ENCODE measurements around the gene IFNG. TPM values are rescaled to one million over a fixed set of nuclear protein-coding genes. Genes with fewer than 3 reads are reported as not detected.

IFNG gene
- total and polyA plus RNA-seq, 8 donors = 0.38 TPM; not detected in 7

DNA sequence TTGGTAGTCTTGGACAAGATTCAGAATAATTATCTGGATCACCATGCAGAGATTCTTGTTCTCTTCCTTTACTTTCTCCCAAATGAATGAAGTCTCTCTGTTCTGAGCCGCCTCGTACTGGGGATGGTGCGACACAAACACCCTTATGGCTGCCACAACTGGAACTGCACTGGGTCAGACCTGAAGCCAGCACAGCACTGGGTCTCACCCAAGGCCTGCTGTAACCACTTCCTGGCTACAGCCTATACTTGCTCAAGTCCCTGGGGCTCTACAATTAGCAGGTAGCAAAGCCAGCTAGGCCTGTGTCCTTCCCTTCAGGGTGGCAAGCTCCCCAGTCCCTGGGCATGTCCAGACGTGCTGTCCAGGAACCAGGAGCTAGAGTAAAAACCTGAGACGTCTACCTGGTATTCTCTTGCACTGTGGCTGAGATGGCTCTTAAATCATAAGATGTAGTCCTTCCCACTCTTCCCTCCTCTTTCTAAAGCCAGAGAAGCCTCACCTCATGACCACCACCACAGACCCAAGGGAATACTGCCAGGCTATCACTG, 27.6 kb downstream of the IFNG start:
- intact Hi-C loops (cut with DNase I) = no loop called here
- 71 to 80% methylated on average over 5 of the region's 5 CpGs for WGBS, 2 donors
- Histone ChIP-seq H3K4me1 (no peaks in the 10 kb centered on the region), H3K36me3 (no peaks in the 10 kb centered on the region), H3K9me3 (no peaks in the 10 kb centered on the region), H3K27ac (no peak overlapping the region), H3K4me3 (no peak overlapping the region), H3K27me3 (no peaks in the 10 kb centered on the region)
- no peak for ATAC-seq
- TF ChIP-seq, protein P1, sequence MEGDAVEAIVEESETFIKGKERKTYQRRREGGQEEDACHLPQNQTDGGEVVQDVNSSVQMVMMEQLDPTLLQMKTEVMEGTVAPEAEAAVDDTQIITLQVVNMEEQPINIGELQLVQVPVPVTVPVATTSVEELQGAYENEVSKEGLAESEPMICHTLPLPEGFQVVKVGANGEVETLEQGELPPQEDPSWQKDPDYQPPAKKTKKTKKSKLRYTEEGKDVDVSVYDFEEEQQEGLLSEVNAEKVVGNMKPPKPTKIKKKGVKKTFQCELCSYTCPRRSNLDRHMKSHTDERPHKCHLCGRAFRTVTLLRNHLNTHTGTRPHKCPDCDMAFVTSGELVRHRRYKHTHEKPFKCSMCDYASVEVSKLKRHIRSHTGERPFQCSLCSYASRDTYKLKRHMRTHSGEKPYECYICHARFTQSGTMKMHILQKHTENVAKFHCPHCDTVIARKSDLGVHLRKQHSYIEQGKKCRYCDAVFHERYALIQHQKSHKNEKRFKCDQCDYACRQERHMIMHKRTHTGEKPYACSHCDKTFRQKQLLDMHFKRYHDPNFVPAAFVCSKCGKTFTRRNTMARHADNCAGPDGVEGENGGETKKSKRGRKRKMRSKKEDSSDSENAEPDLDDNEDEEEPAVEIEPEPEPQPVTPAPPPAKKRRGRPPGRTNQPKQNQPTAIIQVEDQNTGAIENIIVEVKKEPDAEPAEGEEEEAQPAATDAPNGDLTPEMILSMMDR (IDR thresholded peaks at IDR 0.05) = no peak
- DNase-seq = no peak
- FAIRE-seq = no peak

GRCh38 chr12:68129979-68130378, 29.6 kb downstream of the IFNG start:
- no peak for DNase-seq
- H3K9me3 ChIP-seq = no peaks in the 10 kb centered on the region
- no peak overlapping the region for H3K4me3 ChIP-seq
- intact Hi-C loops (cut with DNase I) = no loop called here
- no peak overlapping the region for H3K27ac ChIP-seq
- H3K36me3 ChIP-seq = no peaks in the 10 kb centered on the region
- no peak for ATAC-seq
- no peaks in the 10 kb centered on the region for H3K4me1 ChIP-seq
- WGBS, 2 donors = 79 to 82% methylated on average over 2 of the region's 2 CpGs
- FAIRE-seq = no peak
- TF ChIP-seq, protein P1 (IDR thresholded peaks at IDR 0.05) = no peak
- H3K27me3 ChIP-seq = no peaks in the 10 kb centered on the region

DNA sequence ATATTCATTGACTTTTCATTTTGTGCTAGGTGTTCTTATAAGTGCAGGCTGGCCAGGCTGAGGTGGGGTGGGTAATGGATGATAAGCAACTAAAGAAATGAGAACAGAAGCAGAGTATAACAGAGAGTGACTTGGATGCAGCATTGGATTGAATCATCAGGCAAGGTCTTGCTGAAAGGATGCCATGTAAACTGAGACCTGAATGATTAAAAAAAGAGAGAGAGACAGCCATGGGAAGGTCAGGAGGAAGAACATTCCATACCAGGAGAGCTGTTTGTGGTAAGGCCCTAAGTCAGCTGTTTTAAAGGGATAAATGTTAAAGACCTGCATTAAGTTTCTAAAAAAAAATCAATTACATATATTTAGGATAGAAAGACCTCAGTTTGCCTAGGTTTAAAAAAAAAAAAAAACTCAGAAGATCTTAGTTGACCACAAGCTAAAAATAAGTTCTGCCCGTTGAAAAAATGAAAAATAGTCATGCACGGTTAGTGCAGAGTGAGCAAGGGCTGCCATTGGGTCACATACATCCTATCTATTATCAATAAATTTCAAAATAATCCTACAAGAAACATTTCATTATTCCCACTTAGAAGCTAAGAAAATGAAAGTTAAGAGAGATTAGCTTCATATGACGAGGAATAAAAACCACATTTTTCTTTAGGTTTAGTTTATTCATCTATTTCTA, 37.2 kb downstream of the IFNG start:
- WGBS, 2 donors = 70 to 78% methylated on average over 3 of the region's 3 CpGs
- Histone ChIP-seq H3K4me3 (no peak overlapping the region), H3K36me3 (no peaks in the 10 kb centered on the region), H3K9me3 (no peaks in the 10 kb centered on the region), H3K27ac (no peak overlapping the region), H3K27me3 (no peaks in the 10 kb centered on the region), H3K4me1 (no peaks in the 10 kb centered on the region)
- no peak for ATAC-seq
- TF ChIP-seq, protein P1 (IDR thresholded peaks at IDR 0.05) = no peak
- no peak for DNase-seq
- no peak for FAIRE-seq
- intact Hi-C loops (cut with DNase I) = no loop called here

- WGBS, 2 donors = 80 to 86% methylated on average over 1 of the region's 1 CpG
- intact Hi-C loops (cut with DNase I) = no loop called here
- Histone ChIP-seq H3K4me1 (no peaks in the 10 kb centered on the region), H3K9me3 (no peaks in the 10 kb centered on the region), H3K36me3 (no peaks in the 10 kb centered on the region), H3K27ac (no peak overlapping the region), H3K27me3 (no peaks in the 10 kb centered on the region), H3K4me3 (no peak overlapping the region)
- FAIRE-seq (no peak), DNase-seq (no peak), ATAC-seq (no peak)
- TF ChIP-seq, protein P1 (IDR thresholded peaks at IDR 0.05) = no peak
Measured at GRCh38 chr12:68121143-68121542, 38.4 kb downstream of the IFNG start.

GRCh38 chr12:68119724-68120211, 39.8 kb downstream of the IFNG start:
- DNase-seq (no peak), ATAC-seq (no peak), FAIRE-seq (no peak)
- no peaks in the 10 kb centered on the region for H3K36me3 ChIP-seq
- TF ChIP-seq, protein P1 (IDR thresholded peaks at IDR 0.05) = no peak
- no peak overlapping the region for H3K27ac ChIP-seq
- H3K9me3 ChIP-seq = no peaks in the 10 kb centered on the region
- 57% methylated on average over 4 of the region's 4 CpGs for WGBS, 2 donors
- H3K4me3 ChIP-seq = no peak overlapping the region
- intact Hi-C loops (cut with DNase I) = no loop called here
- no peaks in the 10 kb centered on the region for H3K4me1 ChIP-seq
- H3K27me3 ChIP-seq = no peaks in the 10 kb centered on the region

Data from pancreas (tissue), 10 donors.